ENCODE results near the gene ACTN2. TPM values are rescaled to one million over a fixed set of nuclear protein-coding genes. Genes with fewer than 3 reads are reported as not detected.
A peak's percentile ranks its signal among the peaks of the same experiment; 100 is the strongest.

ACTN2 gene
- total RNA-seq, 2 donors from 2014 or later = 1,411 to 1,679 TPM

- DNase-seq (no peak), ATAC-seq (peak; percentile 46 to 53)
- intact Hi-C loops (cut with DNase I) = no loop called here
These were observed 2.4 kb downstream of the ACTN2 start for GRCh38 chr1:236688705-236689104.

- no peak for ATAC-seq
- intact Hi-C loops (cut with DNase I) = no loop called here
- no peak for DNase-seq
These were observed 3.6 kb downstream of the ACTN2 start for GRCh38 chr1:236689713-236690569.

GRCh38 chr1:236691348-236691747, 5.0 kb downstream of the ACTN2 start:
- intact Hi-C loops (cut with DNase I) = no loop called here
- DNase-seq = no peak

GRCh38 chr1:236692128-236692527, 5.8 kb downstream of the ACTN2 start:
- intact Hi-C loops (cut with DNase I) = no loop called here
- DNase-seq = no peak
- no peak for ATAC-seq

More at GRCh38 chr1:236691348-236691747, 5.0 kb downstream of the ACTN2 start:
- no peak for ATAC-seq

GRCh38 chr1:236692742-236693141, 6.4 kb downstream of the ACTN2 start:
- ATAC-seq (peak in 1 of 2 donors; percentile 58), DNase-seq (no peak)
- intact Hi-C loops (cut with DNase I) = no loop called here

DNA sequence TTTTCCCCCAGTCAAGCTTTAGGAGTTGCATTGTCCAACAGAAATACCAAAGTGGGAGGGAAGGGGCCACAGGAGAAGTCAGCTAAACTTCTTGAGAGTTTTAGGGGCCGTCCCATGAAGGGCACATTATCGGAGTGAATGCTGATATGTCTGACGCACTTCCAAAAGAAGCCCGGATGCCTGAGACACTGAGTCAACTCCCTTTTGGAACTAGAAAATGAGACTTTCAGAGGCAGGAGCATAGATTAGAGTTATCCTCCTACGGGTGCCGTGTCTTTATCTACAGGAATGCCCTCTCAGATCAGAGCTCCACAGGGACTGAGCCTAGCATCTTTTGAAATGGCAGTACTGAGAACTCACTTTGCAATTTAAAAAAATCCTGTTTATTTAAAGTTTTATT, 13.1 kb downstream of the ACTN2 start:
- DNase-seq = no peak
- ATAC-seq = peak; percentile 38 to 81
- intact Hi-C loops (cut with DNase I) = no loop called here

GRCh38 chr1:236700903-236701302, 14.6 kb downstream of the ACTN2 start:
- intact Hi-C loops (cut with DNase I) = no loop called here
- ATAC-seq (peak; percentile 37 to 69), DNase-seq (no peak)

GRCh38 chr1:236701782-236702181, 15.5 kb downstream of the ACTN2 start:
- DNase-seq = no peak
- ATAC-seq = peak in 1 of 2 donors; percentile 28
- intact Hi-C loops (cut with DNase I) = no loop called here

DNA sequence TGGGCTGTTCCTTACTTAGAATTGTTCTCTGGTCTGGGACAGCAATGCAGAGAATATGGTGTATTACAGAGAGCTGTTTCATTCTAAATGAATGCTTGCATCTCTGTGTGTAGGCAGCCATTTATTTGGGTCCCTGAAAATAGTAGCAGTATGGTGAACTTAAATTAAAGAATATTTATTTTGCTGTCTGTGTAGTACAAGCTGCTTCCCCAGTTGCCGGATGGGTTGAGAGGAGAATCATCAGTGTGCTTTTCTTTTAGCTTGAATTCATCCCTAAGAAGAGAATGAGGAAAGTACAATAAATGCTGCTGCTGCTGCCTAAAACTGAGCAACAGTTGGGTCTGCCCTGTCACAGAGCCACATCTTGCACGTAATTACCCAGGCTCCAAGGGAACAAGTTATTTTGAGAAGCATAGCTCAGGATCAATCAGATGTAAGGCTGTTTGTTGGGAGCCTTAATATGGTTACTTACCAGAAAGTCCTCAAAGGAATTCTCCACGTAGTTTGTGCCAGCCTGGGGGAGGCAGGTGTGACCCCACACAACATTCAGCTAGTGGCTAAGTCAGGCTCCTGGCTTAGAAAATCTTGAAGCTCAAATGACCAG, 16.6 kb downstream of the ACTN2 start:
- intact Hi-C loops (cut with DNase I) = no loop called here
- DNase-seq = no peak
- ATAC-seq = no peak

DNA sequence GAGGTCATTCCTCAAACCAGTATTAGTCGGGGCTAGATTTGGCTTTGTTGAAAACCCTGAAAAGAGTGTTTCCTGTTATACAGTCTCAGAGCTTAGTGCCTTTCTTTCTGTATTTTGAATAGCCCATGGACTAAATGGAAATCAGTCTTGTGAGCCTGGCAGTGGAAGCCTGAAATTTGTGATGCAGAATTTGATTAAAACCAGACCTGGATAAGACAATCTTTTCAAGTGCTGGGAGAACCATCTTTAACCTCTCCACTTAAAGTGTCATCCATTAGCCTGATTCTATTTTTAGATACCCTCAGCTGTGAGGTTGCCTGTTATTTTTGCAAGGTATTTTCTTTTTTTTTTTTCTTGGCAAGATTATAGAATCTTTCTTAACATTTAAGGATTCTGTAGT, 19.5 kb downstream of the ACTN2 start:
- DNase-seq = no peak
- ATAC-seq = peak in 1 of 2 donors; percentile 36
- intact Hi-C loops (cut with DNase I) = no loop called here

DNA sequence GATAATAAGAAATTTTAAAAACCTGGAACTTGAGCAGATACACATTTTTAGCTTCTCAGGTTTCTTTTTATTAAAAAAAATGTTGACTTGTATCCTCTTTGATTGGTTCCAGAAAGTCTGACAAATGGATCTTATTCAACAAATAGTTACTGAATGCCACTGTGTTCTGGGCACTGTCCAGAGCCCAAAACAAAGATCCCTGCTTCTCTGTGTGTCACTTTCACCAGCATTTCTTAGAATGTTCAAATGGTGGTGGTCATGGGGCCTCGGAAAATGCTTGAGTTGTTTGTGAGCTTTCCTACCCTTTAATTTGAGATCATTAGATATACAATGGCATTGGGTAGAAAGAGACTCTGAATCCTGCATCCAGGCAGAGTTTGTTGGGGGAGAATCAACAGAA, 19.9 kb downstream of the ACTN2 start:
- ATAC-seq (no peak), DNase-seq (no peak)
- intact Hi-C loops (cut with DNase I) = no loop called here

DNA sequence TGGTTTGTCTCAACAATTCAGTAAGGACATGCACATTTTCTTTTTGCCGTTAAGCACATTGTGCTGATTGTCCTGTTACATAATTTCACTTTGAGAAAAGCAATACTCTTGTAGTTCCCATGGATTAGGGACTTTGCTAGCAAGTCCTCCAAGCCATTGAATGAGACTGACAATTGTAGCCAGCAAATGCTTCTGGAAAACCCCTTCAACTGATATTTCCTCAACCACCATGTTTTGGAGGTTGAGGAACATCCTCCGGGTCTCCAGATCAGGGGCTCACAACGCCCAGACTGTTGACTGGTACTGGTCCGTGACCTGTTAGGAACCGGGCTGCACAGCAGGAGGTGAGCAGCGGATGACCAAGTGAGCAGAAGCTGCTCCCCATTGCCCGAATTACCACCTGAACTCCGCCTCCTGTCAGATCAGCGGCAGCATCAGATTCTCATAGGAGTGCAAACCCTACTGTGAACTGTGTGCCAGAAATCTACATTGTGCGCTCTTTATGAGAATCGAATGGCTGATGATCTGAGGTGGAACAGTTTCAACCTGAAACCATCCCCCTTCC, 24.1 kb downstream of the ACTN2 start:
- intact Hi-C loops (cut with DNase I) = no loop called here
- ATAC-seq (no peak), DNase-seq (no peak)

- DNase-seq (no peak), ATAC-seq (peak; percentile 60 to 81)
- intact Hi-C loops (cut with DNase I) = no loop called here
These were observed 29.9 kb downstream of the ACTN2 start for GRCh38 chr1:236716160-236716559.

DNA sequence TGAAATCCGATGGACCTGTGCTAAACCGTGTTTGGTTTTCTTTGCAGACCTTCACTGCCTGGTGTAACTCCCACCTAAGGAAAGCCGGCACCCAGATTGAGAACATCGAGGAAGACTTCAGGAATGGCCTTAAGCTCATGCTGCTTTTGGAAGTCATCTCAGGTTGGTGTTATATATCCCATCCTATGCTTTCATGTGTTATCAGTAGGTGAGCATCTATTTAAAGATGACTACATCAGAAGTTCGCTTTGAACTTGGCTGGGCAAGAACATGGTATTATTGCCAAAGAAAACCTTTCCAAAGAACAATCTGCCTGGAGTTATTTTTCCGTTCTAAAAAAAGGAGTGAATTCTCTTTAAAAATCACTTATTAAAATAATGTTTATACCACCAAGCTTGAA, 31.5 kb downstream of the ACTN2 start:
- ATAC-seq (no peak), DNase-seq (no peak)
- intact Hi-C loops (cut with DNase I) = no loop called here

DNA sequence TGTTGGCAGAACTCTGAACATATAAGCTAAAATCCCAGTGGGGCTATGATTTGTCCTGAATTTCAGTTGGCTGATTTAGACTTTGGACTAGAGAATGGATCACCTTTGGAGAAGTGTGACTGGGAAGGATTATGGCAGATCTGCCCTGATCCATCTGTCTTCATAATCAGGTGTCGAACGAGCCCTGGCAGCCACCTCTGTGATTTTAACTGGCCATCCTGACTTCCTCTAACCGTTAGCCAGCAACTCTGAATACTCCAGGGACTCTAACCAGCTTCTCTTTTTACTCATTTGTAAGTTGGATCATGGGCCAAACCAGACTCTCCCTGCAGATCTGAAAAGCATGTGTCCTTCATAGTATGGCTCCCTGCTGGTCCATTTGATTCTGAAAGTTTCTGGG, 32.0 kb downstream of the ACTN2 start:
- ATAC-seq (peak; percentile 50 to 82), DNase-seq (no peak)
- intact Hi-C loops (cut with DNase I) = no loop called here

DNA sequence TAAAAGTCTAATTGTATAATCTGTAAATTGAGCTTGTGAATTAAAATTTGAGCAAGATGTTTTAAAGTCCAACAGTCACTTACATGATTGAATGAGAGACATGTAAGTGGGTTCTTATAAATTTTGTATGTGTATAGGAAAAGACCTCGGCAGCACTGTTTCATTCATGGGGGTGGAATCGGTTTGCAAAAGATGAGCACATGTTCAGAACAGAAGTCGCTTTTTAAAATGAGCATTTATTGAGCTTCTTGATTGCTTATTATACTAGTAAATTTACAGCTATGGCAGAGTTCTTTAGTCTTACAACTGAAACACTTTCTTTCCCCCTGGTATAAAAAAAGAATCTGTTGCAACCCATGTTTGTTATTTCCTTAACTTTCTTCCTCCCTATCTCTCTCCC, 33.9 kb downstream of the ACTN2 start:
- ATAC-seq = no peak
- no peak for DNase-seq
- intact Hi-C loops (cut with DNase I) = no loop called here

DNA sequence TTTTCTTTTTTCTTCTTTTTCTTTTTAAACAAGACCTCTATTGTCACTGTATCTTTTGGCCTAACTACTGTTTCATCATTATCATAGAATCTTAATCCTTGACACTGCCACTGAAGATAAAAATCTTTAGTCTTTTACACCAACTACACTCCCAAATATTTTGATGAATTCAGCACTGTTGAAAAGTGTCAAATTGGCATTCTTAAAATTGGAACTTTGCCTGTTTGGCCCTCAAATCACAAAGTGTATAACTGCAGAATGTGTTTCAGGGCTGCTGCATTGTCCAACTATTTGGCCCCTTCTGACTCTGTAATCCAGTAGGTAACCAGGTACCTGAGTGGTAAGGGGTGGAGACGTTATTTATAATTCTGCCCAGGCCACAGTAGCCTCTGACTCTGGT, 34.3 kb downstream of the ACTN2 start:
- ATAC-seq (no peak), DNase-seq (no peak)
- intact Hi-C loops (cut with DNase I) = no loop called here

DNA sequence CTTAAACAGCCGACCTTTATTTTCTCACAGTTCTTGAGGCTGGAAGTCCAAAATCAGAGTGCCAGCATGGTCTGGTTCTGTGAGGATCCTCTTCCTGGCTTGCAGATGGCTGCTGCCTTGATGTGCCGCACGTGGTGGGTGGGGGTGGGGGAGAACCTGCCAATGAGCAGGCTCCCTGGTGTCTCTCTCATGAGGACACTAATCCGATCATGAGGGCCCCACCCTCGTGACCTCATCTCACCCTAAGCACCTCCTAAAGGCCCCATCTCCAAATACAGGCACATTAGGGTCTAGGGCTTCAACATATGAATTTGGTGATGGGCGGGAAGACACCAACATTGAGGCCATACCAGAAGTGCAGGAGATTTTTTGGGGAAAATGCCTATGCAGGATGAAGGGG, 37.8 kb downstream of the ACTN2 start:
- intact Hi-C loops (cut with DNase I) = no loop called here
- DNase-seq (no peak), ATAC-seq (no peak)

GRCh38 chr1:236724506-236724905, 38.2 kb downstream of the ACTN2 start:
- ATAC-seq = no peak
- no peak for DNase-seq

GRCh38 chr1:236725668-236726067, 39.4 kb downstream of the ACTN2 start:
- intact Hi-C loops (cut with DNase I) = no loop called here
- no peak for DNase-seq
- no peak for ATAC-seq

More at GRCh38 chr1:236724506-236724905, 38.2 kb downstream of the ACTN2 start:
- intact Hi-C loops (cut with DNase I) = no loop called here

All from left cardiac atrium (tissue), 4 donors.